ENCODE results near the gene WASF2. TPM values are rescaled to one million over a fixed set of nuclear protein-coding genes. Genes with fewer than 3 reads are reported as not detected.
A peak's percentile ranks its signal among the peaks of the same experiment; 100 is the strongest.

WASF2 gene
- total RNA-seq, 1 experiment from 2014 or later: 68.6 TPM

DNA sequence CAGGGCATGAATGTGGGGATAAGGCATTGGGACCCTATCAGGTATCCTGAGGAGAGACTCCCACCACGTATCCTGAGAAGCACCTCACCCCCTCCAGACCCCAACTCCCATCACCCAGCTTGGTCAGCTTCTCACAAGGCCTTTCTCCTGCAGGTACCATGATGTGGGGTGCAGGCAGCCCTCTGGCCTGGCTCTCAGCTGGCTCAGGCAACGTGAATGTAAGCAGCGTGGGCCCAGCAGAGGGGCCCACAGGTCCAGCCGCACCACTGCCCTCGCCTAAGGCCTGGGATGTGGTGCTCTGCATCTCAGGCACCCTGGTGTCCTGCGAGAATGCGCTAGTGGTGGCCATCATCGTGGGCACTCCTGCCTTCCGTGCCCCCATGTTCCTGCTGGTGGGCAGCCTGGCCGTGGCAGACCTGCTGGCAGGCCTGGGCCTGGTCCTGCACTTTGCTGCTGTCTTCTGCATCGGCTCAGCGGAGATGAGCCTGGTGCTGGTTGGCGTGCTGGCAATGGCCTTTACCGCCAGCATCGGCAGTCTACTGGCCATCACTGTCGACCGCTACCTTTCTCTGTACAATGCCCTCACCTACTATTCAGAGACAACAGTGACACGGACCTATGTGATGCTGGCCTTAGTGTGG lies 96.2 kb downstream of the WASF2 start:
- POLR2A ChIA-PET: no interaction called here
- Histone ChIP-seq H3K4me1 (peaks cover 3% of the 10 kb centered on the region; the same call in 1 of the 2 replicates), H3K4me3 (ENCODE audit: low read depth, low read length) (no peak overlapping the region), H3K9me3 (no peaks in the 10 kb centered on the region), H3K36me3 (ENCODE audit: control insufficient read depth, insufficient read depth, low read length) (no peaks in the 10 kb centered on the region), H3K27me3 (replicated peaks; ENCODE audit: control insufficient read depth, insufficient read depth, low read length) (no peaks in the 10 kb centered on the region)
- no TSS peak for BruUV-seq (replicated peaks)
- no peak for DNase-seq
- peak overlapping the region; percentile 73 for H3K4me3 Mint-ChIP-seq (ENCODE audit: unreplicated experiment)
- H3K9me3 Mint-ChIP-seq (ENCODE audit: unreplicated experiment): no peaks in the 10 kb centered on the region
- no peak overlapping the region for H3K27ac Mint-ChIP-seq (ENCODE audit: unreplicated experiment)
- H3K4me1 Mint-ChIP-seq (ENCODE audit: low read depth, unreplicated experiment): peaks cover 9% of the 10 kb centered on the region
- TF ChIP-seq, protein P1, sequence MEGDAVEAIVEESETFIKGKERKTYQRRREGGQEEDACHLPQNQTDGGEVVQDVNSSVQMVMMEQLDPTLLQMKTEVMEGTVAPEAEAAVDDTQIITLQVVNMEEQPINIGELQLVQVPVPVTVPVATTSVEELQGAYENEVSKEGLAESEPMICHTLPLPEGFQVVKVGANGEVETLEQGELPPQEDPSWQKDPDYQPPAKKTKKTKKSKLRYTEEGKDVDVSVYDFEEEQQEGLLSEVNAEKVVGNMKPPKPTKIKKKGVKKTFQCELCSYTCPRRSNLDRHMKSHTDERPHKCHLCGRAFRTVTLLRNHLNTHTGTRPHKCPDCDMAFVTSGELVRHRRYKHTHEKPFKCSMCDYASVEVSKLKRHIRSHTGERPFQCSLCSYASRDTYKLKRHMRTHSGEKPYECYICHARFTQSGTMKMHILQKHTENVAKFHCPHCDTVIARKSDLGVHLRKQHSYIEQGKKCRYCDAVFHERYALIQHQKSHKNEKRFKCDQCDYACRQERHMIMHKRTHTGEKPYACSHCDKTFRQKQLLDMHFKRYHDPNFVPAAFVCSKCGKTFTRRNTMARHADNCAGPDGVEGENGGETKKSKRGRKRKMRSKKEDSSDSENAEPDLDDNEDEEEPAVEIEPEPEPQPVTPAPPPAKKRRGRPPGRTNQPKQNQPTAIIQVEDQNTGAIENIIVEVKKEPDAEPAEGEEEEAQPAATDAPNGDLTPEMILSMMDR (IDR thresholded peaks at IDR 0.05; ENCODE audit: insufficient read depth in 1 of 2, low read depth in 1 of 2, low read length in 1 of 2, severe bottlenecking in 1 of 2, unreplicated experiment in 1 of 2): no peak
- H3K27me3 Mint-ChIP-seq (ENCODE audit: insufficient read depth, unreplicated experiment): no peaks in the 10 kb centered on the region
- CTCF ChIA-PET: interaction anchor here (0.6 to 0.7 kb wide), 2 partner anchors 97 to 213 kb away, joined by 4 to 5 read pairs; no protein-coding TSS in a partner anchor
- intact Hi-C loops (cut with micrococcal nuclease; ENCODE audit: unreplicated experiment): loop anchor here (2.0 to 5.0 kb wide), 2 partner anchors 213 to 269 kb away; no protein-coding TSS in a partner anchor
- peaks cover 3% of the 10 kb centered on the region for H3K36me3 Mint-ChIP-seq (ENCODE audit: insufficient read depth, unreplicated experiment)

DNA sequence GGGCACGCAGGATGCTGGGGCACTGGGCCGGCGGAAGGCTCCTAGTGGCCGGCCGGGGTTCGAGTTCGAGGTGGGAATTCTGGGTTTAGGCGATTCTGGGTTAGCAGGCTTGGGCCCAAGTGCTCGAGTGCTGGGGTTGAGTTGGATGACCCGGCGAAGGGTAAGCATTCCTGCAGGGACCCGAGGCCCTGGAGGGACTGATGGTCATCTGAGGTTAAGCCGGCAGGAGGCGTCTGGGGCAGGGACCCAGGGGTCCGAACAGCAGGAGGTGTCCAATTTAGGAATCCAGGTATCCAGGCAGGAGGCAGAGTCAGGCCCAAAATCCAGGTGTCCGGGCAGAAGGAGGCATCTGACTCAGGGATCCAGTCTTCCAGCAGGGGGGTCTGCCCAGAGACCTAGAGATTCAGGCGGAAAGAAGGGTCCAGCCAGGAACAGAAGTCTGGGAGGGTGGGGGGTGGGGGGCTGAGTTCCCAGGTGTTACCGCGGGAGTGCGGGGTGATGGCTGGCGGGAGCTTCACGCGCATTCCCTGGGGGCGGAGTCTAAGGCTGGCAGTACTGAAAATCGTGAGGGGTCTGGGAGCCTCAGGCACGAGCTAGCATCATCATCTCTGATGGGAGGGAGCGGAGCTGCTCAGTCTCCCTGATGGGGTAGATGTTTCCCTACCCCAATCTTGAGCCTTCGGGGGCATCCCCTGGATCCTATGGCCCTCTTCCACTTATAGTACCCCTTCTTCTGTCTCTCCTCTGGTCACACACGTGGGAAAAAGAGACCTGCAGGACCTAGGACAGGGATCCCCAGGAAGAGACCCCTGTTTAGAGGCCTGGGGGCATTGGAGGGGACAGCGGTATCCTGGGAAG lies 97.0 kb downstream of the WASF2 start:
- Mint-ChIP-seq H3K4me1 (ENCODE audit: low read depth, unreplicated experiment) (peaks cover 7% of the 10 kb centered on the region), H3K9me3 (ENCODE audit: unreplicated experiment) (no peaks in the 10 kb centered on the region), H3K4me3 (ENCODE audit: unreplicated experiment) (peak overlapping the region; percentile 73), H3K27me3 (ENCODE audit: insufficient read depth, unreplicated experiment) (no peaks in the 10 kb centered on the region), H3K27ac (ENCODE audit: unreplicated experiment) (peak overlapping the region; percentile 62), H3K36me3 (ENCODE audit: insufficient read depth, unreplicated experiment) (no peaks in the 10 kb centered on the region)
- TF ChIP-seq, protein P1 (IDR thresholded peaks at IDR 0.05; ENCODE audit: insufficient read depth in 1 of 2, low read depth in 1 of 2, low read length in 1 of 2, severe bottlenecking in 1 of 2, unreplicated experiment in 1 of 2): peak in 1 of 2 experiments; percentile 21
- peak overlapping the region; percentile 42 for H3K4me3 ChIP-seq (ENCODE audit: low read depth, low read length)
- no peaks in the 10 kb centered on the region for H3K4me1 ChIP-seq
- H3K36me3 ChIP-seq (ENCODE audit: control insufficient read depth, insufficient read depth, low read length): no peaks in the 10 kb centered on the region
- CTCF ChIA-PET: interaction anchor here (0.6 to 0.7 kb wide), 2 partner anchors 97 to 214 kb away, joined by 4 to 5 read pairs; no protein-coding TSS in a partner anchor
- H3K9me3 ChIP-seq: no peaks in the 10 kb centered on the region
- no peaks in the 10 kb centered on the region for H3K27me3 ChIP-seq (replicated peaks; ENCODE audit: control insufficient read depth, insufficient read depth, low read length)
- BruUV-seq (replicated peaks): no TSS peak
- POLR2A ChIA-PET: no interaction called here
- peak in 1 of 2 experiments; percentile 34 for DNase-seq
- intact Hi-C loops (cut with micrococcal nuclease; ENCODE audit: unreplicated experiment): loop anchor here (2.0 to 5.0 kb wide), 2 partner anchors 214 to 269 kb away; no protein-coding TSS in a partner anchor

DNA sequence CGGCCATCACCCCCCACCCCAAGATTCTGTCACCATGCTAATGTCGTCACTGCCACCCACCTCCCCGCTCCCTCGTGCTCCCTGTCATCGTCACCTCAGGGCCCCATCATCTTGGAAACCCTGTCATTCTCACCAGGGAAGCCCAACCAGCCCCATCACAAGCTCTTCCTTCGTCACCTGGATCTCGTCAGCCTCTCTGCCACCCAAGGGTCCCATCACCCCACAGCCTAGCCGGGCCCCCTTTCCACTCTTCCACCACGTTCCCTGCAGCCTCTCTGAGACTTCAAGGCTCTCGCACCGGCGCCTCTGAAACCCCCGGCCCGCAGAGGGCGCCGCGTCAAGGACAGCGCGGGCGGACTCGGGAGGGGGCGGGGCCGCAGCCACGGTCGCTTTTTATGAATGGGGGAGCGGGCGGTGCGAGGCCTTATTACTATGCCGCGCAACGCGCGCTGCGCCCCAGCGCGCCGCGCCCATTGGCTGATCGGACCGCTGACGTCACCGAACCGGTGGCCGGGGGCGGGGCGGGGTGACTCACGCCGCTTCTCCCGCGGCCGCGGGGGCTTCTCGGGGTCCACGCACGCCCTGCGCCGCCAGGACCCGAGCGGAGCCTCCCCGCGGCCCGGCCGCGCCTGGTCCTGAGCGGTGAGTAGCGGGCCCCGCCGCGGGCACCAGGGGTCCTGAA lies 97.7 kb downstream of the WASF2 start, which contains the start of gene GPR3:
GPR3 (plus strand) TSS at position 527 of the 682 bp plus-strand sequence. CDS start 1,177 bp downstream, outside the sequence.
- peaks cover 7% of the 10 kb centered on the region for H3K4me1 Mint-ChIP-seq (ENCODE audit: low read depth, unreplicated experiment)
- Histone ChIP-seq H3K27me3 (replicated peaks; ENCODE audit: control insufficient read depth, insufficient read depth, low read length) (no peaks in the 10 kb centered on the region), H3K9me3 (no peaks in the 10 kb centered on the region), H3K4me1 (no peaks in the 10 kb centered on the region), H3K36me3 (ENCODE audit: control insufficient read depth, insufficient read depth, low read length) (no peaks in the 10 kb centered on the region), H3K4me3 (ENCODE audit: low read depth, low read length) (peak within 1 kb of the TSS; percentile 42)
- TF ChIP-seq, protein P1 (IDR thresholded peaks at IDR 0.05; ENCODE audit: insufficient read depth in 1 of 2, low read depth in 1 of 2, low read length in 1 of 2, severe bottlenecking in 1 of 2, unreplicated experiment in 1 of 2): peak; percentile 34 to 86
- no peaks in the 10 kb centered on the region for H3K9me3 Mint-ChIP-seq (ENCODE audit: unreplicated experiment)
- intact Hi-C loops (cut with micrococcal nuclease; ENCODE audit: unreplicated experiment): loop anchor here (2.0 to 5.0 kb wide), 2 partner anchors 215 to 270 kb away; no protein-coding TSS in a partner anchor
- no peaks in the 10 kb centered on the region for H3K36me3 Mint-ChIP-seq (ENCODE audit: insufficient read depth, unreplicated experiment)
- ChIA-PET POLR2A (no interaction called here), CTCF (interaction anchor here (0.5 to 1.3 kb wide), 2 partner anchors 92 to 348 kb away, joined by 3 to 4 read pairs; no protein-coding TSS in a partner anchor)
- H3K4me3 Mint-ChIP-seq (ENCODE audit: unreplicated experiment): peak within 1 kb of the TSS; percentile 73
- no TSS peak for BruUV-seq (replicated peaks)
- DNase-seq: peak; percentile 90
- peak within 1 kb of the TSS; percentile 62 for H3K27ac Mint-ChIP-seq (ENCODE audit: unreplicated experiment)
- H3K27me3 Mint-ChIP-seq (ENCODE audit: insufficient read depth, unreplicated experiment): no peaks in the 10 kb centered on the region
